HG03558 (cell line): ENCODE data around the gene CACNA1D.

Experiments
- ATAC-seq: cut with Tn5 transposase; IDR thresholded peaks from one replicate; pipeline ENCODE4 v1.9.1; 2021; ENCODE audit warnings: moderate number of reproducible peaks; ENCODE audit not compliant: unreplicated experiment; ENCODE audit errors: extremely low read depth

CACNA1D gene

GRCh38 chr3:53849916-53850315 lies 355.5 kb downstream of the CACNA1D start:
- ATAC-seq = no peak

DNA sequence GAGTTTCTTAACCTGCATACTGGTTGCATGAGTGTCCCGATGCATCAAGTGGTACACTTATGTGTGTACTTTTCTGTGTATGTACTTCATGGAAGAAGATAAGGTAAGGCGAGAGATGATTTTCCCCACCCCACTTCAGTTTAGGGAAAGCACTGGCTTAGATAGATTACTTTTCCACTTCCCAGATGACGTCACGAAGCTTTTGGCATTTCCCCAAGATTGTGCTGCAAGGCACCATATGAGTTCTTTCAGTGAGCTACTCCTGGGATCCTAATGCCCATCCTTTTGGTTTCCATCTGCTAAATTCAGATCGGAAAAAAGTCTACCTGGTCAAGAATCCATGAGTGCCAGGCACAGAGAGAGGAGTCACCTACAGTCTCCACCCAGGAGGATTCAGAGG lies 356.5 kb downstream of the CACNA1D start:
- ATAC-seq = no peak

- ATAC-seq = no peak
Measured at GRCh38 chr3:53856964-53857363, 362.6 kb downstream of the CACNA1D start.

GRCh38 chr3:53858096-53858741 lies 363.8 kb downstream of the CACNA1D start:
- no peak for ATAC-seq

GRCh38 chr3:53859178-53859577 lies 364.8 kb downstream of the CACNA1D start:
- ATAC-seq = no peak

GRCh38 chr3:53860196-53860595 lies 365.8 kb downstream of the CACNA1D start:
- no peak for ATAC-seq

DNA sequence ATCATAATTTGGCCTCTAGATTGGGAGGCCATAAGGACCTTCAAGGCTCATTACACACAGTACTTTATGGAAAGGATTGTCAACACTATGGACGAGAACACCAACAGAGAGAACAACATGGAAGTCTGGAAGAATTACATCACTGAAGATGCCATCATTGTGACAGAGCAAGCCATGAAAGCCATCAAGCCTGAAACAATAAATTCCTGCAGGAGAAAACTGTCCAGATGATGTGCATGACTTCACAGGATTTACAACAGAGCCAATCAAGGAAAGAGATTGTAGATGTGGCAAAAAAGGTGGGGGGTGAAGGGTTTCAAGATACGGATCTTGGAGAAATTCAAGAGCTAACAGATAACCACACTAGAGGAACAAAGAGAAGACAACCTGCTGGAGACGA lies 367.8 kb downstream of the CACNA1D start:
- ATAC-seq = no peak

- ATAC-seq = no peak
Measured at GRCh38 chr3:53863145-53863544, 368.7 kb downstream of the CACNA1D start.
